Raji (cell line): Measurements from ENCODE around the gene GBX2.

Experiments used
- POLR2A ChIP-seq: IDR thresholded peaks from 2 replicates; pipeline ENCODE4 v1.6.1; 2011; ENCODE audit warnings: low read depth, low read length, control low read depth; ENCODE audit not compliant: insufficient read depth

GBX2 gene

GRCh38 chr2:236168110-236169080, at the start of gene GBX2:
Gene GBX2, minus strand, starts transcription at chr2:236168386. Its CDS starts 415 bp downstream, at chr2:236167971.
- TF ChIP-seq POLR2A = no peak

- TF ChIP-seq POLR2A = no peak
Observed at GRCh38 chr2:236217926-236218325, 49.7 kb upstream of the GBX2 start.

GRCh38 chr2:236216711-236217110, 48.5 kb upstream of the GBX2 start:
- no peak for TF ChIP-seq POLR2A

DNA sequence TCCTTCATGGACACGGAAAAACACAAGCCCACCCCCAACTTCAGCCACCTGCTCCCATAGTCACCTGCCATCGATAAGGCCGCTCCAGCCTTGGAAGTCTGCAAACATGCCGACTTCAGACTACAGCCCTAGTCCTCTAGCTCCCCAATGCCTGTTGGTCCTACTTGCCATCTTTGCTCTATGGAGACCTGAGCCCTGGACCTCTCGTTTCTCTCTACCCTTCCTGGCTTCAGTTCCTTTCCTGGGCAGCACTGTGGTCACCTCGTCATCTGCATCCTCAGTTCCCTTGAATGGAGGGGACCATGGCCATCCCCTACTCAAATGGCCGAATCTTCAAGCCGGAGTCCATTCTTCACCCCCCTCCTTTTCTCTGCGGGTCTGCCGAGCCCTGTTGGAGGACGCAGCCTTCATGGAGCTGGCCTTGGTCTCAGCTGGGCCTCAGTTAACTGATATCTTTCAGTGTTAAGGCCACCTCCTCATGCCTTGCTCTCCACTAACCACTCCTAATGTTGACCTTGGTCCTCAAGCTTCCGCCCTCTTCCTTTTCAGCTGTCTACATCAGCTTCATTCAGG, 47.7 kb upstream of the GBX2 start:
- no peak for TF ChIP-seq POLR2A

DNA sequence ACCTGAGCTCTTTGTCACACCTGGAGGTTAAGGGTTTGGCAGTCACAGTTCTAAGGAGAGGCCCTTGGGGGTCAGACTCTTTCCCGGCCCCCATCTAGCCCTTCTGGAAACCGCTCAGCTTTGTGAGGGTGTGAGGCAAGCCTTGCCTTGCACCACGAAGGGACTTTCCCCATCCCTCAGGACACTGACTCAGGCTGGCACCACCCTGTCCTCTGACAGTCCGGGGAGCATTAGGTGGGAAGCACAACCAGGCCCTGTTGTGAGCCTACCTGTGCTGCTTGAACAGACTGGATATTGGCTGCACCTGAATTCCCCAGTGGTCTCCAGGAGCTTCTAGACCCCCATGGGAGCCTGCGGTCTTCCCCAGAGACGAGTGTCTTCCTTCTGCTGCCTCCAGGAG, 47.0 kb upstream of the GBX2 start:
- no peak for TF ChIP-seq POLR2A

DNA sequence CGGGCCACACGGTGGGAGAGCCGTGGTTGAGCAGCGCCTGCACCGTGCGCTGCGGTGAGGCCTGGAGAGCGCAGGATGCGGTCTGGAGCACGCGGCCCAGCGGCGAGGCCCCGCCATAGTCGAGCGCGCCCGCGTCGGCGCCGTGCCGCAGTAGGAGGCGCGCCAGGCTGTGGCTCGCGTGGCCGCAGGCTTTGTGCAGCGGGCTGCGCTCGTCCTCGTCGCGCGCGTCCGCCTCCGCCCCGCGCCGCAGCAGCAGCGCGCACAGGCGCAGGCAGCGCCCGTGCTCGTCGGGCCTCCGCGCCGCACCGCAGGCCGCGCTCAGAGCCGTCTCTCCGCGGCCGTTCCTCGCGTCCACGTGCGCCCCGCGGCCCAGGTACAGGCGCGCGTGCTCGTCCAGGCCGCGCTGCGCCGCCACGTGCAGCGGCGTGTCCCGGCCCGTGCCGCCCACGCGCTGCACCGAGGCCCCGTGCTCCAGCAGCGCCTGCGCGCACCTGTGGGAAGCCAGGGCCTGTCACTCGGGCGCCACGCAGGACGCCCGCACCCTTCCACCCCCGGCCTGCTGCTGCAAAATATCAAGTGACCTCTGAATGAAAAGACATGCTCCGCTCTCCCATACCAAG, 46.3 kb upstream of the GBX2 start:
- no peak for TF ChIP-seq POLR2A

GRCh38 chr2:236211296-236211695, 43.1 kb upstream of the GBX2 start:
- TF ChIP-seq POLR2A = no peak

- no peak for TF ChIP-seq POLR2A
Observed at GRCh38 chr2:236210536-236210935, 42.4 kb upstream of the GBX2 start.

GRCh38 chr2:236209996-236210395, 41.8 kb upstream of the GBX2 start:
- no peak for TF ChIP-seq POLR2A

DNA sequence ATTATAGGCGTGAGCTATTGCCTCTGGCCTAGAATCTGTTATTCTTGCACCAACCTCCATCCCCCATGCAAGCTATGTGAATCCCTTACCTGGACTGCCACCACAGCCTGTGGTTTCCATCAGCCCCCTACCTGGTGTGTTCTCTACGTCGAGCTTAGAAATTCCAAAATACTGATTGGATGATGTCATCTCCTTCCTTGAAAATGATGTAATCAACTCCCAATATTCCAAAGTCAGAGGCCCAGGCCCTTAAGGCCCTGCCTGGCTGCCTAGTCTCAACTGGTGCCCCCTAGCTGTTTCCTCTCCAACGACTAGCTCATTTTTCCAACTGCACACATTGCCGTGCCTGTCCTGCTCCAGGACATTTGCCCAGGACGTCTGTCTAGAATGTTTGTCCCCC, 41.3 kb upstream of the GBX2 start:
- TF ChIP-seq POLR2A = no peak

DNA sequence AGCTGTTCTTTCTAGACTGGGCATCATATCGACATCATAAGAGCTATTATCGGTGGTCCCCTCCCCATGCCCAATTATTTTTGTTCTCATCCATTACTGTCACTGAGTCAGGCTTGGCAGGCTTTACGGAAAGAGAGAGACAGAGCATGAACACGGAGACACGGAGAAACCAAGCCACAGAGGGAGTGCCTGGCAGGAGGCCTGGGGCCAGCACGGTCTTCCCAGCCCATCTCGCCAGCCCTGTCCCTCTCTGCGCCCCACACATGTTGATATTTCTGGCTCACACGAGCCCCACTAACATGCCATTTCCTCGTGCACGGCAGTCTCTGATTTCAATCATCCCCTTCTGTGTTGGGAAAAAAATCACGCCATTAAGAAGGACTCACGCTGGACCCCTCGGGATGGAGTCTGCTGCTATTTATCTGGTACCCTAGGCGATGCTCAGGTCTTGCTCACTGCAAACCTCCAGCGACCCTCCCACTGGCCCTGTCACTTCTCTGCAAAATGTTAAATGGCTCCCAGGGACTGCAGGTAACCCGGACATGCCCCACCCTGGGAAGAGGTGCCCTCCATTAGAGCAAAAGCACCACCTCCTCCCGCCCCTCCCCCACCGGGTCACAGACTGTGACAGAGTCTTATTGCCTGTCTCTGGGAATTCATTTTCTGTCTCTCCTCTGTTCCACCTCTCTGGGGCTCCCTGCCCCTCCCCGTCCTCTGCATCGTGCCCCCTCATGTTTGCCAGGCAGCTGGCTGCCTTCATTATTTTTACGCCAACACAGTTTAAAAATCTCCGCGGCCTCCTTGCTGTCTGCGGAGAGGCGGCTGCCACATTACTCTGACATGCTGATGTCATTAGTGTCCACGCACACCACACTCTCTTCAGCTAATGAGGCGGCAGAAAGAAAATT, 40.1 kb upstream of the GBX2 start:
- TF ChIP-seq POLR2A = no peak

GRCh38 chr2:236207472-236207871, 39.3 kb upstream of the GBX2 start:
- no peak for TF ChIP-seq POLR2A

DNA sequence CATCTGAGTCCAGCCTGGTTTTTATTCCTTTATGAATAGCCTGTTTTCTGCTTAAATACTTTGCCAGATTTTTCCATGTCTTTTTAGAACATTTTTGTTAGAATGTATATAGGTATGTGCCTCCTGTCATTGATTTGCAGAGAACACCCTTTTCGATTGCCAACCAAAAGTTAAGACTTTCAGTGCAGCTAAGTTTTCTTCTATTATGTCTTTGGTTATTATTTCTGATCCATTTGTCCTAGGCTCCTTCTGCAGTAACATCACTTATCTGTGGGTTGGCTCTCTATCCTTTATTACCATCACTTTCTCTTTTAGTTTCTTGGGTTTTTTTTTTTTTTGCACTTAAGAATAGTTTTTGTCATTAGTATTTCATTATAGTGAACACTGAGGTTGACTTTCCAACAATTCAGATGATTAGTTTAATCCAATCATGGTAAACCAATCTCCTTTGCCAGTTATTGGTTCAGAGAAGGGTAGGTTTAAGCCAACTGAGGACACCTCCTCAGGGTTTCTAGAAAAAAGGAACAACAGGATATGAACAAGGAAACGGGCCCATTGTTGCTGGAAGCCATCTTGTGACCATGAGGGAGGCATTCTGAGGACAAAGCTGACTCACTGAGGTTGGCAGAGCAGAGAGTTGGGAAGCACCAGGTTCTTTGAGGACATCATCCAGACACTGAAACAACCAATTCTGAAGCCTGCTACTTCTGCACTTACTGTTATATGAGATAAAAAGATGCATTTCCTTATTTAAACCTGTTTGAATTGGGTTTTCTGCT, 37.9 kb upstream of the GBX2 start:
- TF ChIP-seq POLR2A = no peak

- no peak for TF ChIP-seq POLR2A
Observed at GRCh38 chr2:236204953-236205352, 36.8 kb upstream of the GBX2 start.
